NCI-H526 treated with DMSO at 0.1 percent for 48 hours (cell line): Measurements from ENCODE around the gene LMBRD2.
"Not testable (repeated sequence)": the region's sequence is repeated elsewhere in the genome, so short reads cannot be mapped to it uniquely, and the experiment has no call there.

Source experiments
- DNase-seq: peaks from one replicate; lab custom pipeline; 2025; lab: John Stamatoyannopoulos, UW

The LMBRD2 gene

DNA sequence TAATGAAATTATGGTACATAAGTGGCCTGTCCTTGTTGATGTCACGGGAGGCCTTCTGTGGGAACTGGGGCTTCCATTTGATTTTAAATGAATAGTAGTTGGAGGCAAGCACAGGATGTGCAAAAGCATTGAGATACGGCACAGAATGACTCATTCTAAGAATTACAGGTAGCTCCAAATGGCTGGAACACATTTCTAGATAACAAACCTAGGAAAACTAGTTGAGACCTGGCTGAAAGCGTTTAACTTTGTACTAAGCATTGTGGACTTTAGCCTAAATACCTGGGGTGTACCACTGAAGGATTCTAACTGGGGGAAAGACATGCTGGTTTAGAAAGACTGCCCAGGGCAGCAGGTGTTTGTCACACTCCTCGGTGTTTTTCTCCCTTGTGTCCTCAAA, 9.7 kb upstream of the LMBRD2 start:
- no peak for DNase-seq

DNA sequence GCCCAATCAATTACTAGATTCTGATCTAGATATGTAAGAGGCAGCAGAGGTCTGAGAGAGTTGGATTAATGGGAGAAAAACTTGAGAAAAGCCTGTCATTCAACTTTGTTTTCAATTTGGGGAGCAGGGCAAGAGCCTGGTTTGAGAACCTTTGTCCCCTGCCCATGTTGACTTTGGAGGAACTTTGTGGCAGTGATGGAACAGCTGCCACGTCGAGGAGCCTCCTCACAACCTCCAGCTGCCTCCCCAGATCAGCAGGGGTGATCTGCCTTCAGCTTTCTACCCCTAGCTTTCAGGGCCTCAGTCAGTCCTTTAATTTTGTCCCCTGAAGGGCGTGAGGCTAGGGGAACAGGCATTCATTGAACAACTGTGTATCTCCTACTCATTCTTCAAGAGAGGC, 8.9 kb upstream of the LMBRD2 start:
- no peak for DNase-seq

DNA sequence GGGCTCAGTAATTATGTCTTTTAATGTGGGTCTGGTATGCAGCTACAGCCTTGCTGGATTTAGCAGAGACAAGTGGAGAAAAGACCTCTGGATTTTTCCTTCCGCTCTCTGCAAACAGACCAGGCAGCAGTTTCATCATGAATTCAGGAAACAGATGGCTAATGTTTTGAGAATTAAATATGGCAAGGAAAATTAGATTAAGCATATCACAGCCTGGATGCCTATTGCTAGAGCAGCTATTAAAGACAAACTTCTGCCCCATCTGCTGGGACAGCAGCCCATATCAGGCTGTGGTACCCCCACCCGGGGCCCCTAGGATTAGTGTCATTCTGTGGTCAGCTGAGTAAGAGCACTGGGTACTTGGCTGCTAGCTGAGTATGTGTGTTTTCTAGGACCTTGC, 6.5 kb upstream of the LMBRD2 start:
- no peak for DNase-seq

DNA sequence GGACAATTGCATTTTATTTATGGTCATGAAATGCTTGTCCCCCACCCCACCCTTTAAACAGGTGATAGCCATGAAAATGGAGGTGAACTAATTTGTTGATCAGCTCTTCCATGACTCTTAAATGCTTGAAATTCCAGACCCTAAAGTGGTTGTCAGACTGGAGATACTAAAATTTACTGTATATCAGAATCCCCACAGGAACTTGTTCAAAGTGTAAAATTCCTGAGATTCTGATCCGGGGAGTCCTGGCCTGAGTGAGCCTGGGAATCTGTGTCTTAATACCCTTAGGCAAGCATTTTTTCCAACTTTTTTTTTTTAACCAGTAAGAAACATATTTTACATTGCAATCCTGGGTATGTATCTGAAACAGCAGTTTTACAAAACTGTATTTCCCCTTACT, 4.9 kb upstream of the LMBRD2 start:
- DNase-seq = no peak

DNA sequence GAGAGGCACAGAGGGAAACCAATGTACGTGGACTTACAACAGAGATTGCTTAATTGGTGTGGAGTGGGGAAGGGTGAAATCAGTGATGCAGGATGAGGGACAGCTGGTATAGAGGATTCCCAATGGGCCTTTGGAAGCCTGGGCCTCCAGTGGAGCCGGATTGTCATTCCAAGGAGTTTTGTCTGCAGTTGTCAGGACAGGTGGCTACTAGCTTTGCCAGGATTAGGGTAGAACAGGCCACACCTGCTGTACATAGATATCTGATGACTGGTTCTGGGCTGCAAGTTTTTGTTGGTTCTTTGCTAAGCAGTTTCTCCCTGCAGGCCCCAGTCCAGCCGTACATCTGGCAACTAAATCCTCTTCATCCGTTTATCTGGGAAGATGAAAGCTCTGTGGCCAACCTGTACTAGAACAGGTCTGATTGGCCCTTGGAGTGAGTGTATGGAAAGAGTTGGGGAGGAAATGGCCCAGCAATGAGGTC, 4.5 kb upstream of the LMBRD2 start:
- no peak for DNase-seq

DNA sequence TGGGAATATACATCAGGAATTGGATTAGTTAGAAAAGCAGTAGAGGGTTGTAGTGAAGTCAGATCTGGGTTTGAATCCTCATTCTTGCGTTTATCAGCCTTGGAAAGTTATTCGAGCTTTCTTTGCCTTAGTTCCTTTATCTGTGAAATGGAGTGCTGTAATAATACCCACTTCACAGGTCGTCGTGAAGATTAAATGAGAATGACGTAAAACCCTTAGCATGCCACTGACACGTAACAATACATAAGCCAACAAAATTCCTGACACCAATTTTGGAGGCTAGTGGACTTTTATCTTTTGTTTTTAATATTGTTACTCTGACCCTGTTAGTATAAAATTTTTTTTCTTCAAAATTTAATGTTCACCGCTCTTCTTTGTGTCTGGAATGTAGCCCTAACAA, 3.6 kb upstream of the LMBRD2 start:
- DNase-seq = no peak

DNA sequence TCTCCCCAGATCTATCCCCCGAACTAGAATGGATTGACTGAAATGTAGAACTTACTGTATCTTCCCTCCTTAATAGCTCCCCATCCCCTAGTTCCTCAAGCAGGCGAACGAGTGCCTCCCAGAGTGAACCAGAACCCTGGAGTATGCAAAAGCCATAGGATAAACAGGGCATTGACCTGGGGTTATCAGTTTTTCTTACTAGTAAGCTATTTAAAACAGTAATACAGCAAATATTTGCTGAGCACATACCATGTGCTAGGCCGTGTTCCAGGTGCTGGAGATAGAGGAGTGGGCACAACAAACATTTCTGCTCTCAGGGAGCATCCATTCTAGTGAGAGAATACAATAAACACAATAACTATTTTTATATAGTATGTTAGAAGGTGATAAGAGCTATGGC, 2.0 kb upstream of the LMBRD2 start:
- no peak for DNase-seq

DNA sequence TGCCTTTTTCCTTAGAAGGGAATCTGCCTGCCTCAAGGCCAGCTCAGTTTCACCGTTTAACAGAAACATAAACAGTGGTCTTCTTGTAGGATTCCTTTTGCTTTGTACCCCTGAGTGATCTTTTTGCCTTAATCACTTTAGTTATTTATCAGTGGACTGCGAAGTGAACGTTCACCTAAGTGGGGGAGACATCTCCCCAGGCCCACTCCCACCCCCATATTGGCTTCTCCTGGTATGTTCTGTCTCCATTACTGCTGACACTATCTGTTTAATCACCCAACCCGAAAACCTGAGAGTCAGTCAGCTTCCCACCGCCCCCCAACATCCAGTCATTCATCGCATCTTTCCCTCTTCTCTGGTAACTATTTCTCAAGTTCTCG, 1.6 kb upstream of the LMBRD2 start:
- DNase-seq = no peak

DNA sequence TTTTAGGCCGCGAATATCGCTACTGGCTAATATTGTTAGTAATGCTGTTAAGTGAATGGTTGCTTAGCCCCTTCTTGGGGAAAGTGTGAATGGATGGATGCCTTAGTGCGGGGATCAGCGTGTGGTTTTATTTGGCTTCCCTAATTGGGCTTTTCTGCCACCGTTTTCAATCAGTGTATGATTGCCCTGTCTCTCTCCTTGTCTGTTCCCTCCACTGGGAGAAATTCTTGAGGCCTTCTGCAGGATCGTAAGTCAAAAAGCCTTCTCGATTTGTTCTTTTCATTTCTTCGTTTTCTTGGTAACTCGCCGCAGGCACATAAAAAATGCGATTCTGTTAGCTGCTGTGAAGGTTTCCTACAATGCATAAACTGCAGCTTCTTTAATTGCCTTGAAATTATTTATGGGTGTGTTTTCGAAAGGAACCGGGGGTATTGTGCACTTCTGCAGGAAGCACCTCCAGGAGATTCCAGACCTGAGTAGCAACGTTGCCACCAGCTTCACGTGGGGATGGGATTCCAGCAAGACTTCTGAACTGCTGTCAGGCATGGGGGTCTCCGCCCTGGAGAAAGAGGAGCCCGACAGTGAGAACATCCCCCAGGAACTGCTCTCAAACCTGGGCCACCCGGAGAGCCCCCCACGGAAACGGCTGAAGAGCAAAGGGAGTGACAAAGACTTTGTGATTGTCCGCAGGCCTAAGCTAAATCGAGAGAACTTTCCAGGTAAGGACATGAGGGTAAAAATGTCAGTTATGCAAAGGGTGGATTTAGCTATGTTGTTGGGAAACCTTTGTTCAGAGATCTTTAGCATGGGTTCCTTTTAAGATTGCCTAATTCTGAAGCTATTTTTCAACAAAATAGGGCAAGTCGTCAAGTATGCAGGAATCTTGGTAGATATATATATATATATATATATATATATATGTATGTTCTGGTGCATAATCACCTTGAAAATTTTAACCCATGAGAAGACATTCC, 924 bp upstream of the LMBRD2 start:
- DNase-seq = peak; percentile 48

DNA sequence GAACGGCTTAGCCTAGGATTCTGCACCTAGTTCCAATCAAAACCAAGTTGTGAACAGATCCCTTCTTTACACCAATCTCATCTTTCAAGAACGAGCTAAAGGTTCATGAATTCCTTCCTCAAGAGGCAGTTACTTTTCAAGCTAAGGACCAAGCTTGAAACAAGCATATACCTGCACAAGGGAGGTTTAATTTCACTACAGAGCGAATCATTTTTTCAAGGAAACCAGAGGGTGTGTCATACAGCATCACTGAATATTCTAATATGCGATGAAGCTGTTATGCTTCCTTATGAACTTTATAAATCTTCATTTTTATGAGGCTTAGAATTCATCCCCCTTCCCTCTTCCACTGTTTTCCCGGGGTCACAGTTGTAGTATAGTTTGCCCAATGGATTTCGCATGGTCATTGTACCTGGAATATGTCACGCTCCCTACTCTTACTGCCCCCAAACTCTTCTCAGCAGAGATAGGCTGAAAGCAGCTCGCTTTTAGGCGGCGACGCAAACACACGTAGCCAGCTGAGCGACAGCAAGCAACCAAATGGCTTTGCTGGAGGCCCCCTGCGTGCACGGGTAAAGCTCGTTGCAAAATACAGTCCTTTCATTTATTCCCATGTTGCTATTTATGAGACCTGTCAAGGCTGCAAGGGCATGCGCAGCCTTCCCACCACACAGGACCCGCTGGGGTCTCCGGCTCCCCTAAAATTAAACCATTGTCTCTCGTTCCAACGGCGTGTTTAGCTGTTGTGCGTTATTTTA, 832 bp downstream of the LMBRD2 start:
- peak; percentile 72 for DNase-seq

DNA sequence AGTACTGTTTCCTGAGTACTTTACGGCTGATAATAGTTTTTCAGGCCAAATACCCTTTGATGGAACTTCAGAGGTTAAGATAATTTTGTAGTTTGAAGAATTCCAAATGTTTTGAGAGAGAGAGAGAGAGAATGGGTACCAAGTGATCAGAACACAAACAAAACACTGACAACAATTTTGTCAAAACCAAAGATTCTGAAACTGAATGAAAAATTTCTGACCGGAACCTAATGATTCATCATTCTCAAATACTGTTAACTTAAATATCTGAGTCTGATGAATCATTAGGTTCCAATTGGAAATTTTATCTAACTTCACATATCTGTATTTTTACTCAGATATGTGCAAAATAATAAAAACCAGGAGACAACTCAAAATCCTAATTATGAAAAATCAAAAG, 4.0 kb downstream of the LMBRD2 start:
- no peak for DNase-seq

DNA sequence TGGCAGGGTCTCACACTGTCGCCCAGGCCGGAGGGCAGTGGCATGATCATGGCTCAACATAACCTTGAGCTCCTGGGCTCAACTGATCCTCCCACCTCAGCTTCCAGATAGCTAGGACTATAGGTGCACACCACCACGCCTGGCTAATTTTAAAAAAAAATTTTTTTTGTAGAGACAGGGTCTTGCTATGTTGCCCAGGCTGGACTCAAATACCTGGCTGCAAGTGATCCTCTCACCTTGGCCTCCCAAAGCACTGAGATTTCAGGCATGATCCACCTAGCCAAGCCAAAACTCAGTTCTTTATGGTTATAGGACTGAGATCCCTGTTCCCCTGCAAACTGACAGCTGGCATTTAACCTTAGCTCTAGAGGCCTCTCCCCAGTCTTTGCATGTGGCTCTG, 5.3 kb downstream of the LMBRD2 start:
- no peak for DNase-seq

DNA sequence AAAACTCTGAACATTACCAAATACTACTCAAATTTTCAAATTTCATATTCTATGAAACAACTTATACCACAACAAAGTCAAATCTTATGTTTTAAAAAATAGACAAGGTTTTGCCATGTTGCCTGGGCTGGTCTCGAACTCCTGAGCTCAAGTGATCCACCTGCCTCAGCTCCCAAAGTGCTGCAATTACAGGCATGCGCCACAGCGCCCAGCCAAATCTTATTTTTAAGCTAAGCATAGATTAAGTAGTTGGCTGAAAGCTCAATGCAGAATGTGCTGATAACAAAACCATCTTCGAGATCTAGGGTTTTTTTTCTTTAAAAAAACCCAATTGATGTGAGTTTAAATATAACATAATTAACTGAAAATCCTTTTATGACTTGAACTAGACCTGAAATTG, 6.4 kb downstream of the LMBRD2 start:
- DNase-seq = no peak

DNA sequence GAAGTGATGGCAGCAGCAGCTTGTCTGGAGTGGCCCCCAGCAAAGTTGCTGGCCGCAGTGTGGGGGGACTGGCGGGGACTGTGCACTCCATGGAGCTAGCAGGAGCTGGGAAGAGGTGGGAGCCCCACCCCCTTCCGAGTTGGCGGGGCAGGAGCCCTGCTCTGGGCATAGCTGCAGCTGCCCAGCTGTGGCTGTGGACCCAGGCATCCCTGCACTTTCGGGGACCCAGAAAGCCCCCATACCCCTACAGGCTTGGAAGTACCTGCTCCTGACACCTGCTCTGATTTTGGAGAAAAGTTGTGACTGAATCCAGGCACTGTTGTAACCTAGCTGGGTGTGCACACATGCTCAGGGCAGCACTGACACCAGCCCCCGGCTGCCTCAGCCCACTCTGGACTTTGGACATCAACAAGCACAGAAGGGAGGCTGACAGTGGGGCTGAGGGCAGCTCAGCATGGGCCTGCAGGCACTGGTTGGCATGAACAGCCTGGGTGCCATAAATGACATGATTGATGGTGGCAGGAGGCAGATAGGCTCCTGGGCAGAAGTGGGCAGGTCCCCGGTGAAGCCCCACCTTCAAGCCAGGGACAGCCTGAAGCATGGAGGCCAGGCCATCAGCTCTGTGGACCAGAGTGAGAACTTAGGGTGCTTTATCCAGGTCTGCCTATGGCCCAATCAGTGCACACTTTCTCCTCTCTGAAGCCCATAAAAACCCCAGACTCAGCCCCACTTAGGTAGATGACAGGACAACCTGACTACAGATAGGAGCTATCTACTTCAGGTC, 12.6 kb downstream of the LMBRD2 start:
- DNase-seq = no peak

DNA sequence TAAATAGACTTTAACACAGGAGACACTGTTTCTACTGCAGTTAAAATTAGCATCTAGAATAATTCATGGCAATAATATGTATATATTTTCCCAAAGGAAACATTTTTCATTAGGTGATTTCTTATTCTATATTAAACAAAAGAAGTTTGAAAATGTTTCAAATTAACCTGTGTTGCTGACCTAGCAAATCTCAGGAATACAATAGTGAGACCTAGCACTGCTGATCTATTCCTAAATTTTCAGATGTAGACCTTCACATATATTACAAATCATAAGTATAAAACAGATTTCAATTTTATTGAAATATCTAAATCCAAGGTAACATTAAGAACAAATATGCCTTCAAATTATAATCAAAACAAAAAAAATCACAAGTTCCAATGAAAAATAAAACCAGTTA, 15.1 kb downstream of the LMBRD2 start:
- no peak for DNase-seq

DNA sequence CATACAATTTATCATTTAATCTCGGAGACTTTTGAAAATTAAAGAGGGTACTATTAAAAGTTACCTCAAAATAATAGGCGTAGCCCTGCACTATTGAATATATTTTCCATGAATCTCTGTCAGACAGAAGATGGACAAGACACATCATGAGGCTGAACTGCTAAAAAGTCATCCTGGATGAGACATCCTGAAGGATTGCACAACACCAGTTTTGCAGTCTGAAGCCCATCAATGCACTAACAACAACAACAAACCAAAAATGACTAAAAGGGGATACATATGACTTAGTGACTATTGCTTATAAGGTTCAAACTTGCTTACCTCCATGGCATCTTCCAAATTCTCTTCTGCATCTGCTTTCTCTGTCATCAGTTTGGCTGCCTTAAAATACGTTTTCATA, 15.7 kb downstream of the LMBRD2 start:
- no peak for DNase-seq

DNA sequence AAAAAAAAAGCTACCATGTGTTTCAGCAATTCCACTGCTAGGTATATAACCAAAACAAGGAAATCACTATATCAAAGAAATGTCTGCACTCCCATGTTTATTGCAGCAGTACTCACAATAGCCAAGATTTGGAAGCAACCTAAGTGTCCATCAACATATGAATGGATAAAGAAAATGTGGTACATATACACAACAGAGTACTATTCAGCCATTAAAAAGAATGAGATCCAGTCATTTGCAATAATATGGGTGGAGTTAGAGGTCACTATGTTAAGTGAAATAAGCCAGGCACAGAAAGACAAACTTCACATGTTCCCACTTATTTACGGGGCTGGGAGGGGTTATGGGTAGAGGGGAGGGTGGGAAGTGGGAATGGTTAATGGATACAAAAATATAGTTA, 18.7 kb downstream of the LMBRD2 start:
- DNase-seq = not testable (repeated sequence)

DNA sequence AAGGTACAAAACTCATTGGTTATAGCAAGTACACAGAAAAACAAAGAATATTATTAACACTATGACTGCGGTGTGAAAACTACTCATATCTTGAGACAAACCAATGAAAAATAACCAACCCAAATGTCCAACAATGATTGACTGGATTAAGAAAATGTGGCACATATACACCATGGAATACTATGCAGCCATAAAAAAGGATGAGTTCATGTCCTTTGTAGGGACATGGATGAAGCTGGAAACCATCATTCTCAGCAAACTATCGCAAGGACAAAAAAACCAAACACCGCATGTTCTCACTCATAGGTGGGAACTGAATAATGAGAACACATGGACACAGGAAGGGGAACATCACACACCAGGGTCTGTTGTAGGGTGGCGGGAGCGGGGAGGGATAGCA, 22.0 kb downstream of the LMBRD2 start:
- not testable (repeated sequence) for DNase-seq

DNA sequence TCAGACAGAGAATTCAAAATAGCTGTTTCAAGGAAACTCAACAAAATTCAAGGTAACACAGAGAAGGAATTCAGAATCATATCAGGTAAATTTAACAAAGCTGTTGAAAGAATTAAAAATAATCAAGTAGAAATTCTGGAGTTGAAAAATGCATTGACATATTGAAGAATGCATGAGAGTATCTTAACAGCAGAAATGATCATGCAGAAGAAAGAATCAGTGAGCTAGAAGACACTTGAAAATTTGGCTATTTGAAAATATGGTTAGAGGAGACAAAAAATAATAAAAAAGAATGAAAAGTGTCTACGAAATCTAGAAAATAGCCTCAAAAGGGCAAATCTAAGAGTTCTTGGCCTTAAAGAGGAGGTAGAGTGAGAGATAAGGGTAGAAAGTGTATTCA, 22.9 kb downstream of the LMBRD2 start:
- no peak for DNase-seq

DNA sequence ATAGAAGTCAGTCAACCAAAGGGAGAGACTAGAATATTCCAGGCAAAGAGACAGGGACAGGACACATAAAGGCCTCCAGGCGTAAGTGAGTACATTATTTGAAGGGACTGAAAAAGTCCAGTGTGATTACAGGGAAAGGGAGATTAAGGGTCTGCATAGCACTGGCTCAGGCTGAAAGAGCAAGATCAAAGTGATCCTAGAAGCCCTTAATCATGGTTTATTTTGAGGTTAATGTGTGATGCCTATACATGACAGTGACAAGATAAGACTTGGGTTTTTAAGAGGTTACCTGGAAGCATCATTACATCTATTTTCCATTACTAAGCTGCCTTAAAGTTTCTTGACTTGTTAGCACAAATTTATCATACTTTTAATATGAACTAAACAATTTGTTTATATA, 25.8 kb downstream of the LMBRD2 start:
- DNase-seq = no peak

DNA sequence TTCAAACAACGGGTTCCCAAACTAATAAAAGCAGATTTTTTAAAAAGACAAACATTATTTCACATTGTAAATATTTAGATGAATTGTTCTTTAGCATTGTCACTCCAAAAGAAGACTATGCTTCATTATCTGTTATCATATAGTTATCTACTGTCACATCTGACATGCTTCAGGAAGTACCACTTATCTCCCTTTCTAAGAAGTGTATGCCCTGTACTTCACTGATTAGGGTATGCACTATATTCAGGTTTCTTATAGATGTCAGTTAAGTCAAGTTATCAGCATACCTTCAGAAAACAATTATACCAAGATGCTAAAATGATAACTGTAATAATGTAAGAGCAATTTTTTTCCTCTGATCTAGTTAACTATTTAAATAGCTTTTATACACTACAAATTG, 40.4 kb downstream of the LMBRD2 start:
- no peak for DNase-seq

DNA sequence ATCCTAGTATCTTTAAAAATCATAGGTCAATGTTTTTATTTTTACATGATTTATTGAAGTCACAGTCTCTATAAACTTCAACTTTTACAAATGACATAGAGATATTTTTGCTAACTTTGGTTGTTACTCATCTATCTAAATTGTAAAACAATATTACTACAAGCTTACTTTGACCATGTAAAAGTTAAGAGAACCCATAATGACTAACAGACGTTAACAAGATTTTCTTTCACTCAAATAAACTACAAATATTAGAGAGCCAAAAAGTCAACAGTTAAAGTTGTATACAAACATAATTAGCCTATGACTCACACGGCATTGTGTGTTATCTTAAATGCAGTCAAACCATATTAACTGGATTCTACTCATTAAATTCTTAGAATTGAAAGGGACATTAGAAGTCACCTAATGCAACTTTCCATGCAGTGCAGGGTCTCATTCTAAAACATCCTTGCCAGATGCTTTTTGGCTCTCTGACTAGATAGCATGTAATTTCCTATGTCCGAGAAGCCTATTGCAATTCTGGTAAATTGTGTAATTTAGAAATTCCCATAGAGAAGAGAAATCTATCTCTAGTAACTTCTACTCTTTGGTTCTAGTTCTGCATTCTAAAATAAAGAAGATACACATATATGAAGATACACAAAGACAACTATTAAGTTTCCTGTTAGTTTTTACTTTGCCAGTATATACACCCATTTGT, 42.8 kb downstream of the LMBRD2 start:
- DNase-seq = no peak
